ENCODE measurements around the gene DLK2. TPM values are rescaled to one million over a fixed set of nuclear protein-coding genes. Genes with fewer than 3 reads are reported as not detected.

Gene DLK2
- total RNA-seq, 1 donor from 2014 or later: 0.60 TPM

GRCh38 chr6:43445576-43445975 is 9.8 kb downstream of the DLK2 start:
- no peak for TF ChIP-seq CTCF (IDR thresholded peaks at IDR 0.05; ENCODE audit: unreplicated experiment)
- Mint-ChIP-seq H3K4me3 (ENCODE audit: low read depth) (no peak overlapping the region), H3K4me1 (ENCODE audit: low read depth) (no peaks in the 10 kb centered on the region), H3K9me3 (ENCODE audit: low read depth) (no peaks in the 10 kb centered on the region), H3K27me3 (no peaks in the 10 kb centered on the region), H3K27ac (no peak overlapping the region), H3K36me3 (ENCODE audit: insufficient read depth) (peaks cover 13% of the 10 kb centered on the region)
- no peak for DNase-seq (ENCODE audit: low spot score, unreplicated experiment)

GRCh38 chr6:43444582-43444981 is 10.8 kb downstream of the DLK2 start:
- no peak overlapping the region for H3K4me3 Mint-ChIP-seq (ENCODE audit: low read depth)

GRCh38 chr6:43444036-43444435 is 11.3 kb downstream of the DLK2 start:
- no peak overlapping the region for H3K4me3 Mint-ChIP-seq (ENCODE audit: low read depth)
- H3K36me3 Mint-ChIP-seq (ENCODE audit: insufficient read depth): peaks cover 13% of the 10 kb centered on the region
- H3K4me1 Mint-ChIP-seq (ENCODE audit: low read depth): no peaks in the 10 kb centered on the region
- H3K27me3 Mint-ChIP-seq: no peaks in the 10 kb centered on the region
- no peak for DNase-seq (ENCODE audit: low spot score, unreplicated experiment)
- no peak overlapping the region for H3K27ac Mint-ChIP-seq
- H3K9me3 Mint-ChIP-seq (ENCODE audit: low read depth): no peaks in the 10 kb centered on the region
- TF ChIP-seq CTCF (IDR thresholded peaks at IDR 0.05; ENCODE audit: unreplicated experiment): no peak

More at GRCh38 chr6:43444582-43444981, 10.8 kb downstream of the DLK2 start:
- Mint-ChIP-seq H3K27me3 (no peaks in the 10 kb centered on the region), H3K4me1 (ENCODE audit: low read depth) (no peaks in the 10 kb centered on the region), H3K9me3 (ENCODE audit: low read depth) (no peaks in the 10 kb centered on the region), H3K27ac (no peak overlapping the region), H3K36me3 (ENCODE audit: insufficient read depth) (peaks cover 13% of the 10 kb centered on the region)
- no peak for DNase-seq (ENCODE audit: low spot score, unreplicated experiment)
- no peak for TF ChIP-seq CTCF (IDR thresholded peaks at IDR 0.05; ENCODE audit: unreplicated experiment)

- TF ChIP-seq CTCF (IDR thresholded peaks at IDR 0.05; ENCODE audit: unreplicated experiment): no peak
- DNase-seq (ENCODE audit: low spot score, unreplicated experiment): no peak
- Mint-ChIP-seq H3K27ac (no peak overlapping the region), H3K9me3 (ENCODE audit: low read depth) (no peaks in the 10 kb centered on the region), H3K4me1 (ENCODE audit: low read depth) (no peaks in the 10 kb centered on the region), H3K27me3 (no peaks in the 10 kb centered on the region), H3K36me3 (ENCODE audit: insufficient read depth) (peaks cover 9% of the 10 kb centered on the region), H3K4me3 (ENCODE audit: low read depth) (no peak overlapping the region)
Measured at GRCh38 chr6:43442935-43443334, 12.4 kb downstream of the DLK2 start.

- no peaks in the 10 kb centered on the region for H3K27me3 Mint-ChIP-seq
- TF ChIP-seq CTCF (IDR thresholded peaks at IDR 0.05; ENCODE audit: unreplicated experiment): no peak
- H3K36me3 Mint-ChIP-seq (ENCODE audit: insufficient read depth): peaks cover 1% of the 10 kb centered on the region
- DNase-seq (ENCODE audit: low spot score, unreplicated experiment): no peak
- H3K4me3 Mint-ChIP-seq (ENCODE audit: low read depth): no peak overlapping the region
- no peak overlapping the region for H3K27ac Mint-ChIP-seq
- no peaks in the 10 kb centered on the region for H3K9me3 Mint-ChIP-seq (ENCODE audit: low read depth)
- H3K4me1 Mint-ChIP-seq (ENCODE audit: low read depth): peaks cover 2% of the 10 kb centered on the region
Measured at GRCh38 chr6:43437700-43438099, 17.6 kb downstream of the DLK2 start.

Measured in progenitor cell of endocrine pancreas (in vitro differentiated cells).